Measurements from ENCODE around the gene OR1B1. TPM values are rescaled to one million over a fixed set of nuclear protein-coding genes. Genes with fewer than 3 reads are reported as not detected.

The OR1B1 gene
- total and polyA plus RNA-seq, 2 donors (not counting 3 experiments of a cell fraction or from before 2014, with no cell fraction given), result 0.25 TPM; not detected in 1

DNA sequence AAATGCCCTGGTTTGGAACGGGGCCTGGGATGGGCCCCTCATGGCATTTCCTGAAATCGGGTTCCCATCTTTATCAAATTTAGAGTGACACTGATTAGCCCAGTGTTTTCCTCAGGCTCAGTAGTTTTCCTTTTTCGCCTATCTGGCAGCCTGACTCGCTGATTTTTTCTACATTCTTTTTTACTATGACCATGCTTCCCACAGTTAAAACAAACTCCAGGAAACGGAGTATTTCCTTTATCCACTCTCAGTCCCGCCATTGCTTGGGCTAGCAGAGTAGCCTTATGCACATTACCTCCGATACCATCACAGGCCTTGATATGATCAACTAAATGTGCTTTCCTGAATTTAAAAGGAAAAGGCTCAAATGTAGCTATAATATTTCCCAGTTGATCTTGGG, 37.4 kb downstream of the OR1B1 start:
- Histone ChIP-seq H2AFZ (ENCODE audit: low read depth, low read length) (no peak overlapping the region), H3K27ac (ENCODE audit: insufficient read depth, low read depth, low read length) (no peak overlapping the region), H3K27me3 (ENCODE audit: control insufficient read depth in 2 of 2, insufficient read depth in 2 of 2, low read length in 2 of 2) (peaks cover 4 to 5% of the 10 kb centered on the region in 2 experiments), H3K4me1 (ENCODE audit: control insufficient read depth, extremely low read depth, insufficient read depth, low read length) (no peaks in the 10 kb centered on the region), H3K79me2 (ENCODE audit: control insufficient read depth, insufficient read depth, low read length) (no peaks in the 10 kb centered on the region), H3K9me3 (replicated peaks; ENCODE audit: control insufficient read depth, insufficient read depth, low read length) (no peaks in the 10 kb centered on the region), H3K4me2 (ENCODE audit: insufficient read depth, low read length) (no peak overlapping the region), H3K9me1 (replicated peaks; ENCODE audit: control insufficient read depth, extremely low read depth, insufficient read depth, low read length) (no peaks in the 10 kb centered on the region), H4K20me1 (replicated peaks; ENCODE audit: control insufficient read depth, extremely low read depth, insufficient read depth, low read length) (no peaks in the 10 kb centered on the region), H3K4me3 (replicated peaks in 1 of 3; ENCODE audit: insufficient read depth in 1 of 3, low read depth in 1 of 3, low read length in 3 of 3) (no peak overlapping the region), H3K9ac (replicated peaks; ENCODE audit: extremely low read depth, insufficient read depth, low read length) (no peak overlapping the region), H3K36me3 (ENCODE audit: control insufficient read depth in 2 of 2, extremely low read depth in 1 of 2, insufficient read depth in 2 of 2, low read length in 2 of 2) (no peaks in the 10 kb centered on the region)
- ChIA-PET CTCF (interaction anchor here (1.1 to 1.3 kb wide), 2 partner anchors 65 to 120 kb away, joined by 3 read pairs; no protein-coding TSS in a partner anchor), POLR2A (no interaction called here)
- DNase-seq (ENCODE audit: low read depth, low spot score), result peak; percentile 36
- no TSS peak for BruUV-seq (replicated peaks)
- intact Hi-C loops (cut with micrococcal nuclease), result no loop called here
- no peak for FAIRE-seq
- dilution Hi-C loops (cut with MboI; ENCODE audit: extremely low pct_ligation_motif_present, low sequenced_read_pairs), result no loop called here
- TF ChIP-seq CTCF (IDR thresholded peaks at IDR 0.05; ENCODE audit: extremely low read depth in 1 of 2, insufficient read depth in 1 of 2, low read depth in 1 of 2, low read length in 2 of 2), result no peak
- no peak for TF ChIP-seq FOS (IDR thresholded peaks at IDR 0.05; ENCODE audit: borderline replicate concordance, insufficient read depth, low read length)
- no peak for TF ChIP-seq EZH2 (IDR thresholded peaks at IDR 0.05; ENCODE audit: borderline replicate concordance, low read depth, low read length, severe bottlenecking)
- TF ChIP-seq POLR2AphosphoS5 (IDR thresholded peaks at IDR 0.05; ENCODE audit: insufficient read depth, low read depth, low read length), result no peak
- no peak for TF ChIP-seq POLR2A (IDR thresholded peaks at IDR 0.05; ENCODE audit: low read depth, low read length)
- TF ChIP-seq JUN (IDR thresholded peaks at IDR 0.05; ENCODE audit: borderline replicate concordance, insufficient read depth, insufficient read length, low read depth), result no peak
- no peak for TF ChIP-seq MYC (IDR thresholded peaks at IDR 0.05; ENCODE audit: low read depth, low read length)
- TF ChIP-seq, protein P1, sequence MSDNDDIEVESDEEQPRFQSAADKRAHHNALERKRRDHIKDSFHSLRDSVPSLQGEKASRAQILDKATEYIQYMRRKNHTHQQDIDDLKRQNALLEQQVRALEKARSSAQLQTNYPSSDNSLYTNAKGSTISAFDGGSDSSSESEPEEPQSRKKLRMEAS (IDR thresholded peaks at IDR 0.05; ENCODE audit: insufficient read depth, insufficient read length), result no peak
- TF ChIP-seq GATA2 (IDR thresholded peaks at IDR 0.05; ENCODE audit: insufficient read depth, insufficient read length, low read depth, low read length), result no peak
